Right lobe of liver (tissue), 4 donors: ENCODE data around the gene PARVA.

ENCODE experiments used
- POLR2A ChIP-seq: fragments of 450-650 bp; IDR thresholded peaks from one replicate; pipeline ENCODE4 v1.6.1; 2017; ENCODE audit warnings: antibody characterized with exemption, mild to moderate bottlenecking
- TF ChIP-seq, protein P1 (sequence below), 4 donors: fragments of 200-600 bp in 3 of 4; fragments of 450-650 bp in 1 of 4; IDR thresholded peaks; one replicate each; pipeline versions ENCODE4 v1.5.1 to v1.8.0; 2016 to 2022; ENCODE audit warnings: antibody characterized with exemption in 4 of 4, mild to moderate bottlenecking in 2 of 4
- donor health status: DM: no; HTN: no; CAD: no.
- donor health status: DM: no; HTN: no; CAD: no.
- donor health status: DM: no; HTN: yes; CAD: no.

DNA sequence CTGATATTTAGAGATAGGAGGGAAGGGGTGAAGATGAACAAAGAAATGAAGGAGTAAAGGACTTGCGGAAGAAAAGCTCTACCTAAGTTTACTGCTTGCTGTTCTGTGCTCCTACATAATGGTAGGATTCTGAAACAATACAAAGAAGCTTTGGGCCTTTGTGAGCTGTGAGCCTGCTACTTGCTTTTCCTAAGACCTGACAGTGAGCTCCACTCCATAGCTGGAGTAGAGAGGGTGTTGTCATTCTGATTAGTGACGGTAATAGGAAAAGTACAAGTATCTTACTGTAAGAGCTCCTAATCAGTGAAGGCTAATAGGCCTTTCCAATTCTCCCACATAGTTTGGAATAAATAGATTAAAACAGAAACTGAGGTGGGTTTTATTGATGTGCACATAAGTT, 75.9 kb downstream of the PARVA start:
- TF ChIP-seq, protein P1, sequence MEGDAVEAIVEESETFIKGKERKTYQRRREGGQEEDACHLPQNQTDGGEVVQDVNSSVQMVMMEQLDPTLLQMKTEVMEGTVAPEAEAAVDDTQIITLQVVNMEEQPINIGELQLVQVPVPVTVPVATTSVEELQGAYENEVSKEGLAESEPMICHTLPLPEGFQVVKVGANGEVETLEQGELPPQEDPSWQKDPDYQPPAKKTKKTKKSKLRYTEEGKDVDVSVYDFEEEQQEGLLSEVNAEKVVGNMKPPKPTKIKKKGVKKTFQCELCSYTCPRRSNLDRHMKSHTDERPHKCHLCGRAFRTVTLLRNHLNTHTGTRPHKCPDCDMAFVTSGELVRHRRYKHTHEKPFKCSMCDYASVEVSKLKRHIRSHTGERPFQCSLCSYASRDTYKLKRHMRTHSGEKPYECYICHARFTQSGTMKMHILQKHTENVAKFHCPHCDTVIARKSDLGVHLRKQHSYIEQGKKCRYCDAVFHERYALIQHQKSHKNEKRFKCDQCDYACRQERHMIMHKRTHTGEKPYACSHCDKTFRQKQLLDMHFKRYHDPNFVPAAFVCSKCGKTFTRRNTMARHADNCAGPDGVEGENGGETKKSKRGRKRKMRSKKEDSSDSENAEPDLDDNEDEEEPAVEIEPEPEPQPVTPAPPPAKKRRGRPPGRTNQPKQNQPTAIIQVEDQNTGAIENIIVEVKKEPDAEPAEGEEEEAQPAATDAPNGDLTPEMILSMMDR (IDR thresholded peaks at IDR 0.05), result no peak
- TF ChIP-seq POLR2A, result no peak
